Testis (tissue), 2 donors: ENCODE results near the gene F12.

ENCODE experiments used
- CTCF ChIP-seq, 3 experiments: fragments of 450-650 bp in 2 of 3; fragments of 200-600 bp in 1 of 3; sonication (generic) in 1 of 3; IDR thresholded peaks; one replicate each; pipeline ENCODE4 v1.5.1; 2016 to 2019; ENCODE audit warnings: antibody characterized with exemption in 3 of 3, mild to moderate bottlenecking in 2 of 3, moderate library complexity in 1 of 3
- POLR2A ChIP-seq: fragments of 450-650 bp; IDR thresholded peaks from one replicate; pipeline ENCODE4 v1.6.1; 2017; ENCODE audit warnings: antibody characterized with exemption, mild to moderate bottlenecking, moderate library complexity

DNA sequence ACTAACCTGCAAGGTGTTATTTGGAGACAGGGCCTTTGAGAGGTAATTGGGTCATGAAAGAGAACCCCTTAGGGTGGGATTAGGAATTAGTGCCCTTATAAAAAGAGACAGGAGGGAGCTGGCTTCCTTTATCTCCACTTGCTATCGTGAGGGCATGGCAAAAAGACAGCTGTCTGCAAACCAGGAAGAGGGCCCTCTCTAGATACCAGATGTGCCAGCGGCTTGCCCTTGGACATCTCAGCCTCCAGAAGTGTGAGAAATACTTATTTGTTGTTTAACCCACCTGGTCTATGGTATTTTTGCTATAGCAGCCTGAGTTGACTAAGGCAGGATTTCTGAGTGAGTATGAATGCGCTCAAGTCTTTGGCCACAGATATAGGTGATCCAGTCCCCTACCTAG lies 52.6 kb downstream of the F12 start:
- TF ChIP-seq POLR2A (no peak), CTCF (IDR thresholded peaks at IDR 0.05) (no peak)
